SIG-M5 (cell line): ENCODE data around the gene ULK2.

ENCODE experiments used
- DNase-seq: peaks from one replicate; lab custom pipeline; 2025; lab: John Stamatoyannopoulos, UW

ULK2 gene

GRCh38 chr17:19747159-19747719 lies 120.5 kb downstream of the ULK2 start:
- DNase-seq: no peak

DNA sequence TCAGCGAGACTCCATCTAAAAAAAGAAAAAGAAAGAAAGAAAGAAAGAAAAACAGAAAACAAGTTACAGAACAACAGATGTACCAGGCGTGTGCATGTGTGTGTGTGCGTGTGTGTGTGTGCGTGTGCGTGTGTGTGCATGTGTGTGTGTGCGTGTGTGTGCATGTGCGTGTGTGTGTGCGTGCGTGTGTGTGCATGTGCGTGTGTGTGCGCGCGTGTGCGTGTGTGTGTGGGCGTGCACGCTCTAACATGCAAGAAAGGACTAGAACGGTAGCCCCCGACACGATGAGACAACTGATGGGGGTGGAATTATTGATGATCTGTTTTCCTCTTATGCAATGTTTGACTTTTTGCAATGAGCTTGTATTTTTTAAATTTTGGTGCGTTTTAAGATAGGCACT lies 121.2 kb downstream of the ULK2 start:
- no peak for DNase-seq

- no peak for DNase-seq
These were observed 122.6 kb downstream of the ULK2 start for GRCh38 chr17:19744922-19745757.

DNA sequence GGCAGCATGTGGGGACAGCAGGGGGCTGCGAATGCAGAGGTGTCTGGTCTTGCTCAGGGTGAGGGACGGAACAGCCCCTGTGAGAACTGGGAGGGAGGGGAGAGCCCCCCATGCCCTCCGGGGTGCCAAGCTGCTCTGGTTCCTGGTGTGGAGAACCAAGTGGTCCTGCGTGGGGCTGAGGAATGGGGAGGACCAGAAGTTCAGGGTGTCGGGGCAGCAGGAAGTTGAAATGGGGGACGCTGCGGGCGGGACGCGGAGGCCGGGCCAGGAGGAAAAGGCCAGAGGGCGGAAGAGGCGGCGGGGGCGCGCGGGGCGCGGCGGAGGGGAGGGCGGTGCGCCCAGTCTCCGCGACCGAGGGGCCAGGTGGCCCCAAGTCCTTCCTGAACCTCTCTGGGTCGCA lies 123.2 kb downstream of the ULK2 start:
- no peak for DNase-seq

- DNase-seq: no peak
These were observed 124.3 kb downstream of the ULK2 start for GRCh38 chr17:19743101-19744100.

DNA sequence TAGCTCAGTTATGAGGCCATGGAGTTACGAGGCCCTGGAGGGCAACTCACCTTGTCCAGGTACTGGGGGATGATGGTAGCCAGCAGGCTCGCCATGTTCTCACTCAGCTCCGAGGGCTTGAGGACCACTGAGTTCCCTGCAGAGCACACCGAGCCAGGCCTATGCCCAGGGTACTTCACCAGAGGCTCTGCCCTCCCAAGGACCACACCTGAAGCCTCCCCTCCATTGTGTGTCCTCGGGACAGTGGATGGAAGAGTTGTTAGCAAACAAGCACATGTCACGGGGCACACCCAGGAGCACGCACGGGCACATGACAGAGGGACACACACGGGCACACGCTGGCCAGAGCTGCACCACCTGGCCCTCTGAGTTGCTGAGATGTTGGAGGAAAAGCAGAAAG lies 125.2 kb downstream of the ULK2 start:
- no peak for DNase-seq

DNA sequence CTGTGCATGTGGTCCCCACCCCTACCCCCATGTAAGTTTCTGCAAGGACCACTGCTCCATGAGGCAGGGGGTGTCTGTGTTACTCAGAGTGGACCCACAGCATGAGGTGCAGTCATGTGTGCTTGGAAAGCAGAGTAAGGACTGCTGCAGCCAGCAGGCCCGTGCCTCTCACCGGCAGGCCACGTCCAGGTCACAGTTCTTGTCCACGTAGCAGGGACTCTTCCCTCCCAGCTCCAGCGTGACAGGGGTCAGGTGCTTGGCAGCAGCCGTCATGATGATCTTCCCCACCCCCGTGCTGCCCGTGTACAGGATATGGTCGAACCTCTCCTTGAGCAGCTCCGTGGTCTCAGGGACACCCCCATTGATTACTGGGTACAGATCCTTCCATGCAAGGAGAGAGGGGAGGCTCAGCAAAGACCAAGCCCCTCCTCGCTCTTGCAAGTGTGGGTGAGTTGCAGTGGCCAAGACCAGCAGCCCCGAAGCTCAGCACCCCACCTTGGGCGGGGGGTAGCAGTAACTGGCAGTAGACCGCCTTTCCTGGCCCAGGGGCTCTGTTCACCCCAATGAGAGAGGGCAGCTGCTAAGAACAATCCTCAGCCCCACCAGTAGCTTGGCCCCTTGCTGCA lies 125.8 kb downstream of the ULK2 start:
- no peak for DNase-seq

- DNase-seq: no peak
These were observed 126.8 kb downstream of the ULK2 start for GRCh38 chr17:19740933-19741332.

GRCh38 chr17:19739241-19740201 lies 128.2 kb downstream of the ULK2 start:
- no peak for DNase-seq

DNA sequence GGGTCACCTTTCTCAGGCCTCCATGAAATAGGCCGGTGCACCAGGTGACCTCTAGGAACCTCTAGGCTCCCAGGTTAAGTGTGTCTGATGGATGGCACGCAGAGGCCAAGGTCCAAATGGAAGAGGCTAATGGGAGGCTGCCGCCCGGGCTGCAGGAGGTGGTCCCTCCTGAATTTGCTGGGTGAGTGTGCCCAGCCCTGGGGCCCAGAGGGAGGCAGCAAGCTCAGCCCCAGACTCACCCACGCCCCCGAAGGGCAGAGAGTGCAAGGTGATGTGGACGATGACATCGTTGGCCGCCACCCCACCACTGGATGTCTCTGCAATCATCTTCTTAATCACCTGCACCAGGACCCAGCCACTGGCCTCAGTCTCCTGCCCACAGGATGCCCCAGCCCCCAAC lies 129.0 kb downstream of the ULK2 start:
- no peak for DNase-seq

GRCh38 chr17:19738073-19738449 lies 129.7 kb downstream of the ULK2 start:
- DNase-seq: no peak

DNA sequence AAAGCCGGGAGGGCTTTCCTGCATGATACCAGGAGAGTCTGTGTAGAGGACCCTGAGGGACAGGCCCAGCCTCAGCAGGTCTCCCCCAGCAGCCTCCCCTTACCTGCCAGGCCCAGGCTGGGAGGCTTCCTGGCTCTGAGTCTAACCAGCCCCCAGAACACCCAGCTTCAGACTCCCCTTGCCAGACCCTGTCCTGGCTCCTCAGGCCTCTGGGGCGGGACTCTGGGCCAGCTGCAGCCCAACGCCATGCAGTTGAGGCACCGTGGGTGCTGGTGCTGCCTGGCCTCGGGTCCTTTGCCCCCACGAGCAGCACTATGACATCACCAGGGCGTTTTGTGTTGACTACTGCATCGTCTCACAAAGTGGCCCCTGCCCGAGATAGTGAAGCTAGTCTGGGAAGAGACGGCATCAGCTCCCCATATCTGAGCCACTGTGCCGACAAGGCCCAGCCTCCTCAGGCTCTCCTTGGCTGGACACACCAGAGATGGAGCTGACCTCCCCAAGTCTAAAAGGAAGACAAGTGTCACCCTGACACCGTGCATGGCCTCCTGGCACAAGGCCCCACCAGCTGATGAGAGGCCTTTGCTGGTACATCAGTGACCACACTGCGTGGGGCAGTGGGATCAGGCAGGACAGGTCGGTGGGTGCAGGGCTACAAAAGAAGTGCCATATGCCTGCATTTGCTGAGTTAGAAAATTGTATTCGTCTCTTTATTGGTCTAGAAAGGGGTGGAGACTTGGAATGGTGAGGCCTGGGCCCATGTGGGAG lies 130.2 kb downstream of the ULK2 start:
- no peak for DNase-seq

DNA sequence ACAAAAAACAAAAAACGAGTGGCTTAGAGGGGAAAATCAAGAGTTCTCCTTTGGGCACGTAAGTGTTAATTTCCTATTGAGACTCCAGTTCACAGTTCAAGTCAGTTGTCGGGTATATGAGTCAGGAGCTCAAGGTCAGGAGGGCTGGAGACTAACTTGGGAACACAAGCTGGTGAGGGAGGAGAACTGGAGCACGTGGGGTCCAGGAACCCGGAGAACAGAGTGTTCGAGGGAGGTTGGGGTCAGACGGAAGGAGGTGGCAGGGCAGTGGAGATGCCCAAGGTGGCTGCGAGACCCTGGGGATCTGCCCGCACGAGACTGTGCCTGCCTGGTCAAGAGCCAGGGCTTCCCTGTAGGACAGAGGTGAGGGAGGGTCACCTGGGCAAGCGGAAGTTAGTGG lies 131.7 kb downstream of the ULK2 start:
- DNase-seq: no peak

DNA sequence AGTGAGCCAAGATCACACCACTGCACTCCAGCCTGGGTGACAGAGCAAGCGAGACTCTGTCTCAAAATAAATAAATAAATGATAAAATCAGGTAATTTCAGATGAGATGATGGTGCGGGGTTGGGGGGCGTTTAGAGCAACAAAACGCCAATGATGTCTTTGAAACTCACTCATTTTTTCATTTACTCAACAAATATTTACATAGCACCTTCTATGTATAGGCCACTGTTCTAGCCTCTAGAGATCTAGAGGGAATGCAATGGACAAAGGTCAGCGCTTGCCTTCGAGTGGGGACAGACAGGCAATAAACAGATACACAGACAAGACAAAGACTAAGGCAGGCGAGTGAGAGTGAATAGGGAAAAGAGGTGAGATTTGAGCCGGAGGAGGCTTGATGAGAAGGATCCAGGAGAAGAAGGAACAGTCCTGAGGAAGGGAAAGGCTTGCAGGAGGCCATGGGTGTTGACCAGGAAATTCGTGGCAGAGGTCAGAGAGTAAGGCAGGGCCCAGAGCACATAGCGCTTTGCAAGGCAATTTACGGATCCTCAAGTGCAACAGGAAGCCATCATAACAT lies 133.7 kb downstream of the ULK2 start:
- DNase-seq: no peak

DNA sequence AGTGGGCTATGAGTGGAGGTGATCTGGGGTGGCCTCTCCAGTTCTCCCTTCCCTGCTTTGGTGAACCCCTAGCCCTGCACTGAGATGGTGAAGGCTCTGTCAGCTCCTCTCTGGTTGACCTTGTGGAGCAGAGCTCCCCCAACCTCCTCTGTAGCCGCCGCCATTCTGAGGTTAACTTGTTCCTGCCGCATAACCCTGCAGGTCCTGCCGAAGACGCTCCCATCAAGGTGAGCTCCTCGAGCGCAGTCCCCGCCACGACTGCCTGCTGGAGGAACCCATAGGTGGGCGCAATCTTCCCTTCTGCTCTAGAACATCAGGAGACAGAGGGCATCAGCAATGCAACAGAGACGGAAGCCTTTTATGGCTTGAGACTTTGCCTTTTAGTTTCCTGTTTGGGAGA lies 136.1 kb downstream of the ULK2 start:
- DNase-seq: no peak

DNA sequence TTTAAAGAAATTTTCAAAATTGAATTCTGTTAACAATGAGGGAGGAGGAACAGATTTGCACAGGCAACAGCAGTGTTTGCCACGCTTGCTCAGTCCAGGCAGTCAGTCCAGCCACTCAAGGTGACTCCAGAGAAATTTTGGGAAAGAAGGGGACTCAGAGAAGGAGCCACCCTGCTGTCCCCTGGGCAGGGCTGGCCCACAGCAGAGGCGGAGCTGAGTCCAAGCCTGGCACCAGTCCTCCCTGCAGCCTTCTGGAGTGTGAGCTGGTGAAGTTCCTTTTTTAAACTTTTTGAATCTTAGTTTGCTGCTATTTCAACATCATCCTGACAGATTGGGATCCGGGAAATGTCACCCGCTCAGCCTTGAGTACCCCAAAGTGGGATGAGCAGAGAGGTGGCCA lies 136.9 kb downstream of the ULK2 start:
- no peak for DNase-seq

GRCh38 chr17:19729900-19730299 lies 137.8 kb downstream of the ULK2 start:
- no peak for DNase-seq

DNA sequence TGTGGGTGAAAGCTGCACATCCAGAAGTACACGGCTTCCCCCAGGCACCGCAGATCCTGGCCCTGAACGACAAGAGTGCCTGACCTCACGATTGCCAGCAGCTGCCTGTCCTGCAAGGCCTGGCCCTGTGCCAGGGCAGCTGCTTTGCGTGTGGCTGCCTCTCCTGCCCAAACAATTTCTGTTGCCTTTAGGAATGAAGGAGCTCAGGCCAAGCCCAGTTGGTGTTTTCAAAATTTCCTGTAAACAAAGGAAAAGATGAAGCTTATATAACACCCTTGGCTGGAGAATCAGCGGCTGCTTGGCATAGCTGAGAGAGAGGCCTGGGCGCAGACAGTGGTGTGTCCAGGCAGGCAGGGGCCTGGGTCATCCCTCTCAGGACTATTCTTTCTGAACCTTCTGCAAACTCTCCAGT lies 139.6 kb downstream of the ULK2 start:
- no peak for DNase-seq

- DNase-seq: no peak
These were observed 140.1 kb downstream of the ULK2 start for GRCh38 chr17:19727501-19728078.
